GM23248 (cell line): ENCODE measurements around the gene DST. TPM values are rescaled to one million over a fixed set of nuclear protein-coding genes. Genes with fewer than 3 reads are reported as not detected.

Experiments used
- DNase-seq: peaks from one replicate; pipeline ENCODE4 v3.0.0-alpha.2; 2015
- H2AFZ ChIP-seq: fragments of 200-600 bp; sonication (generic); 2 replicates; pipeline ENCODE4 v1.6.1; 2016; ENCODE audit warnings: antibody characterized with exemption
- H3F3A ChIP-seq: fragments of 200-600 bp; sonication (generic); 2 replicates; pipeline ENCODE4 v1.6.1; 2016; ENCODE audit warnings: mild to moderate bottlenecking, antibody characterized with exemption, mixed run types; ENCODE audit not compliant: insufficient read depth
- H3K27ac ChIP-seq: fragments of 200-600 bp; sonication (generic); 2 replicates; pipeline ENCODE4 v1.5.1; 2016; ENCODE audit warnings: mild to moderate bottlenecking
- H3K27me3 ChIP-seq: fragments of 200-600 bp; sonication (generic); replicated peaks from 2 replicates; pipeline ENCODE4 v1.6.1; 2016; ENCODE audit warnings: mild to moderate bottlenecking; ENCODE audit not compliant: insufficient read depth
- H3K36me3 ChIP-seq: fragments of 200-600 bp; sonication (generic); 2 replicates; pipeline ENCODE4 v1.6.1; 2016; ENCODE audit warnings: low read depth, mild to moderate bottlenecking
- H3K4me1 ChIP-seq: fragments of 200-600 bp; sonication (generic); 2 replicates; pipeline ENCODE4 v1.6.1; 2016; ENCODE audit warnings: mild to moderate bottlenecking; ENCODE audit not compliant: insufficient read depth
- H3K4me2 ChIP-seq: fragments of 200-600 bp; sonication (generic); one replicate; pipeline ENCODE4 v1.6.1; 2016; ENCODE audit warnings: mild to moderate bottlenecking; ENCODE audit not compliant: unreplicated experiment
- H3K4me3 ChIP-seq: fragments of 200-600 bp; sonication (generic); 2 replicates; pipeline ENCODE4 v1.5.1; 2016; ENCODE audit warnings: mild to moderate bottlenecking
- H3K79me2 ChIP-seq: fragments of 200-600 bp; sonication (generic); 2 replicates; pipeline ENCODE4 v1.6.1; 2016; ENCODE audit warnings: mild to moderate bottlenecking; ENCODE audit not compliant: insufficient read depth
- H3K9ac ChIP-seq: fragments of 200-600 bp; sonication (generic); 2 replicates; pipeline ENCODE4 v1.6.1; 2016; ENCODE audit warnings: mild to moderate bottlenecking
- H3K9me2 ChIP-seq: fragments of 200-600 bp; sonication (generic); 2 replicates; pipeline ENCODE4 v1.6.1; 2016; ENCODE audit warnings: mixed run types, mild to moderate bottlenecking, moderate library complexity; ENCODE audit not compliant: insufficient read depth
- H3K9me3 ChIP-seq: fragments of 200-600 bp; sonication (generic); one replicate; pipeline ENCODE4 v1.6.1; 2017; ENCODE audit warnings: low read depth
- H4K20me1 ChIP-seq: fragments of 200-600 bp; sonication (generic); 2 replicates; pipeline ENCODE4 v1.6.0; 2016; ENCODE audit not compliant: insufficient read depth
- EZH2 ChIP-seq: fragments of 200-600 bp; sonication (generic); IDR thresholded peaks from 2 replicates; pipeline ENCODE4 v1.6.1; 2018; ENCODE audit warnings: antibody characterized with exemption, mild to moderate bottlenecking; ENCODE audit not compliant: insufficient read depth, poor library complexity, severe bottlenecking
- EZH2phosphoT487 ChIP-seq: fragments of 200-600 bp; sonication (generic); IDR thresholded peaks from 2 replicates; pipeline ENCODE4 v1.6.1; 2018; ENCODE audit warnings: antibody characterized with exemption, moderate library complexity, mild to moderate bottlenecking, low read depth; ENCODE audit not compliant: insufficient read depth
- WGBS, 2 experiments: methylation state at CpG; one replicate each; pipeline ENCODE4 v1.1.6; 2015 to 2017; ENCODE audit warnings: low lambda C conversion rate in 2 of 2, low coverage in 1 of 2; ENCODE audit errors: missing lambda C conversion rate in 2 of 2; 5-methylcytosine and 5-hydroxymethylcytosine counted together
- in situ Hi-C: fragments of 300-500 bp; cut with MboI; formaldehyde crosslinking; loops from 2 replicates; pipeline ENCODE4 v1.15.0; 2020
- polyA plus RNA-seq: library from polyadenylated mRNA; unstranded; fragments of >200 nt; fragmentation: Nextera tagmentation; extraction: Ambion mirVana; gene quantifications from 2 replicates; pipeline ENCODE4 v1.2.1, GENCODE V29; 2016
- total RNA-seq: library from RNA; depleted of rRNA; stranded (reverse); fragments of >200 nt; shearing (Covaris generic); gene quantifications from 2 replicates; pipeline ENCODE4 v1.2.3, GENCODE V29; 2014

Gene DST
- total and polyA plus RNA-seq, 2 experiments from 2014 or later = 181 to 322 TPM

GRCh38 chr6:56424064-56424463, 218.6 kb downstream of the DST start:
- Histone ChIP-seq H3K36me3 (no peaks in the 10 kb centered on the region), H3K9me2 (no peaks in the 10 kb centered on the region), H3K79me2 (no peaks in the 10 kb centered on the region), H3F3A (no peaks in the 10 kb centered on the region), H4K20me1 (no peaks in the 10 kb centered on the region), H3K27me3 (no peaks in the 10 kb centered on the region), H2AFZ (no peak overlapping the region), H3K9me3 (no peaks in the 10 kb centered on the region), H3K4me2 (no peak overlapping the region), H3K4me1 (peaks cover 8% of the 10 kb centered on the region), H3K27ac (no peak overlapping the region), H3K9ac (no peak overlapping the region), H3K4me3 (no peak overlapping the region)
- in situ Hi-C loops = no loop called here
- TF ChIP-seq EZH2phosphoT487 = no peak
- no peak for TF ChIP-seq EZH2
- no peak for DNase-seq
- 81 to 86% methylated on average over 2 of the region's 2 CpGs for WGBS, 2 experiments

GRCh38 chr6:56420296-56420695, 222.4 kb downstream of the DST start:
- in situ Hi-C loops = no loop called here
- Histone ChIP-seq H3K36me3 (no peaks in the 10 kb centered on the region), H3K4me1 (peaks cover 27% of the 10 kb centered on the region), H3K27me3 (no peaks in the 10 kb centered on the region), H3K9ac (no peak overlapping the region), H3K79me2 (no peaks in the 10 kb centered on the region), H2AFZ (no peak overlapping the region), H3K9me3 (no peaks in the 10 kb centered on the region), H3K27ac (no peak overlapping the region), H4K20me1 (no peaks in the 10 kb centered on the region), H3K4me2 (no peak overlapping the region), H3F3A (peaks cover 19% of the 10 kb centered on the region), H3K9me2 (no peaks in the 10 kb centered on the region), H3K4me3 (no peak overlapping the region)
- WGBS, 2 experiments = 37 to 38% methylated on average over 3 of the region's 3 CpGs
- DNase-seq = peak; percentile 64
- no peak for TF ChIP-seq EZH2
- no peak for TF ChIP-seq EZH2phosphoT487

GRCh38 chr6:56419191-56419590, 223.5 kb downstream of the DST start:
- Histone ChIP-seq H3K4me1 (peaks cover 31% of the 10 kb centered on the region), H2AFZ (no peak overlapping the region), H3F3A (peaks cover 22% of the 10 kb centered on the region), H4K20me1 (no peaks in the 10 kb centered on the region), H3K79me2 (no peaks in the 10 kb centered on the region), H3K4me2 (no peak overlapping the region), H3K4me3 (no peak overlapping the region), H3K9me2 (no peaks in the 10 kb centered on the region), H3K36me3 (no peaks in the 10 kb centered on the region), H3K9ac (no peak overlapping the region), H3K27ac (no peak overlapping the region), H3K27me3 (no peaks in the 10 kb centered on the region), H3K9me3 (no peaks in the 10 kb centered on the region)
- no peak for TF ChIP-seq EZH2phosphoT487
- TF ChIP-seq EZH2 = no peak
- in situ Hi-C loops = no loop called here
- DNase-seq = no peak
- WGBS, 2 experiments = 25 to 29% methylated on average over 1 of the region's 1 CpG

GRCh38 chr6:56417823-56418222, 224.9 kb downstream of the DST start:
- no peaks in the 10 kb centered on the region for H3K9me2 ChIP-seq
- H3K9me3 ChIP-seq = no peaks in the 10 kb centered on the region
- H4K20me1 ChIP-seq = no peaks in the 10 kb centered on the region
- H3K4me1 ChIP-seq = peaks cover 31% of the 10 kb centered on the region
- H3K36me3 ChIP-seq = no peaks in the 10 kb centered on the region
- H3K4me3 ChIP-seq = no peak overlapping the region
- H3K79me2 ChIP-seq = no peaks in the 10 kb centered on the region
- no peak overlapping the region for H3K4me2 ChIP-seq
- H3K9ac ChIP-seq = no peak overlapping the region
- H3F3A ChIP-seq = peaks cover 22% of the 10 kb centered on the region
- in situ Hi-C loops = no loop called here
- TF ChIP-seq EZH2 (no peak), EZH2phosphoT487 (no peak)
- H3K27me3 ChIP-seq = no peaks in the 10 kb centered on the region
- no peak overlapping the region for H3K27ac ChIP-seq
- no peak overlapping the region for H2AFZ ChIP-seq
- WGBS, 2 experiments = 97 to 100% methylated on average over 2 of the region's 2 CpGs
- DNase-seq = no peak

- H3K79me2 ChIP-seq = no peaks in the 10 kb centered on the region
- no peak overlapping the region for H3K9ac ChIP-seq
- H2AFZ ChIP-seq = peak overlapping the region; percentile 63
- peak; percentile 67 for DNase-seq
- no peaks in the 10 kb centered on the region for H3K9me3 ChIP-seq
- H3K27ac ChIP-seq = peak overlapping the region; percentile 46
- TF ChIP-seq EZH2phosphoT487 (no peak), EZH2 (no peak)
- no peaks in the 10 kb centered on the region for H3K27me3 ChIP-seq
- H3K9me2 ChIP-seq = no peaks in the 10 kb centered on the region
- H3K36me3 ChIP-seq = no peaks in the 10 kb centered on the region
- no peaks in the 10 kb centered on the region for H4K20me1 ChIP-seq
- peaks cover 22% of the 10 kb centered on the region for H3F3A ChIP-seq
- in situ Hi-C loops = no loop called here
- peak overlapping the region; percentile 53 for H3K4me3 ChIP-seq
- WGBS, 2 experiments = 3% methylated on average over 2 of the region's 2 CpGs
- peak overlapping the region; percentile 75 for H3K4me2 ChIP-seq
- peaks cover 31% of the 10 kb centered on the region for H3K4me1 ChIP-seq
Observed at GRCh38 chr6:56416247-56416646, 226.4 kb downstream of the DST start.
